Activated B cell treated with CpG ODN at 0.5 μM for 24 hours (primary cell): ENCODE data around the gene NOL4. TPM values are rescaled to one million over a fixed set of nuclear protein-coding genes. Genes with fewer than 3 reads are reported as not detected.

Experiments
- ATAC-seq: fragments of 200-7000 bp; cut with Tn5 transposase; one replicate; pipeline ENCODE4 v1.10.0; 2021; ENCODE audit warnings: low read depth, mild to moderate bottlenecking, moderate library complexity
- CTCF ChIA-PET: fragments of 350-600 bp; sonication (Branson Sonifier 250); formaldehyde crosslinking; loops from one replicate; lab custom pipeline; 2021; ENCODE audit warnings: antibody characterized with exemption; lab: Charles Lee
- POLR2A ChIA-PET: fragments of 350-600 bp; sonication (Branson Sonifier 250); formaldehyde crosslinking; loops from one replicate; lab custom pipeline; 2021; ENCODE audit warnings: antibody characterized with exemption; lab: Charles Lee
- DNase-seq: peaks from one replicate; pipeline ENCODE4 v3.0.0; 2022
- H3K27ac Mint-ChIP-seq: one replicate; pipeline ENCODE4 v1.8.0; 2020; ENCODE audit warnings: mixed read lengths
- H3K27me3 Mint-ChIP-seq: one replicate; pipeline ENCODE4 v1.8.0; 2021; ENCODE audit warnings: mixed read lengths
- H3K36me3 Mint-ChIP-seq: one replicate; pipeline ENCODE4 v1.8.0; 2021; ENCODE audit warnings: low read depth, mixed read lengths
- H3K4me1 Mint-ChIP-seq: one replicate; pipeline ENCODE4 v1.8.0; 2021; ENCODE audit warnings: mixed read lengths
- H3K4me3 Mint-ChIP-seq: one replicate; pipeline ENCODE4 v1.8.0; 2020; ENCODE audit warnings: mild to moderate bottlenecking, mixed read lengths
- H3K9me3 Mint-ChIP-seq: one replicate; pipeline ENCODE4 v1.8.0; 2020; ENCODE audit warnings: mixed read lengths
- intact Hi-C: fragments of 100-400 bp; cut with micrococcal nuclease; formaldehyde crosslinking; loops from one replicate; pipeline ENCODE4 v1.15.1; 2024
- total RNA-seq: library from RNA; stranded (reverse); gene quantifications from 2 replicates; pipeline ENCODE4 v1.2.3, GENCODE V29; 2022
- TF ChIP-seq, protein P1 (sequence below): fragments of 200-600 bp; IDR thresholded peaks from one replicate; pipeline ENCODE4 v1.8.0; 2022; ENCODE audit warnings: antibody characterized with exemption, mild to moderate bottlenecking

Gene NOL4
- total RNA-seq, 1 donor from 2014 or later, result not detected

DNA sequence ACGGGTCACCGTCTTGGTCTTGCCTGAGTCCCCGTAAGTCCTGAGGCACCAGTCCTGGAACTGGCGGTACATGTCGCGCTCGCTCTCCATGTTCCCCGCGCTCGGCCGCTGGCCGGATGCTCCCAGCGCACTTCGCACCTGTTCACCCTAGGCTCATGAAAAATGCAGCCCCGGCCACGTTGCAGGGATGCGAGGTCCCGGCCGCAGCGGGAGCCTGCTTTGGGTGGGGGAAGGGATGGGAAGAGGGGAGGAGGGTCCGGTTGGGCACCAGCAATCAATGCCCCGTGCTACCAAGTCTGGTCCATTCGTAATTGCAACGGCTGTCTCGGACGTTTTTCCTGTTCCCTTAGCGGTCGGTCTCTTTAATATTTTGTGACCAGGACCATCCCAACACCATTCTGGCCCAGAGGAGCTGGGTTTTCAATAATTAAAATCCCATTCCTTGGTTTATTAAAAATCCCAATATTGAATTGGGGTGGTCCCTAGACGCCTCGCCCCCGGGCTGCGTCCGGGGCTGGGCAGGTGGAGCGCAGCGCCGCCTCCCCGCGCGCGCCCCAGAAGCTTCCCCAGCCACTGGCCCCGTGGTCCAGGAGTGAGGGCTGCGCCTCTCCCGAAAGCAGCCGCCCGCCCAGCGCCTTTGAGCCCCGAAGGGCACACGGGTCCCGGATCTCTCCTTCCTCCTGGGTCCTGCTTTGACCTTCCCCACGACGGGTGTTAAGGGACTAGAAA lies 1.4 kb downstream of the NOL4 start:
- no peak for DNase-seq
- no peak for ATAC-seq
- Mint-ChIP-seq H3K36me3 (no peaks in the 10 kb centered on the region), H3K4me1 (peaks cover 7% of the 10 kb centered on the region), H3K4me3 (no peak overlapping the region), H3K27ac (no peak overlapping the region), H3K27me3 (peaks cover 44% of the 10 kb centered on the region), H3K9me3 (no peaks in the 10 kb centered on the region)
- CTCF ChIA-PET, result no interaction called here
- TF ChIP-seq, protein P1, sequence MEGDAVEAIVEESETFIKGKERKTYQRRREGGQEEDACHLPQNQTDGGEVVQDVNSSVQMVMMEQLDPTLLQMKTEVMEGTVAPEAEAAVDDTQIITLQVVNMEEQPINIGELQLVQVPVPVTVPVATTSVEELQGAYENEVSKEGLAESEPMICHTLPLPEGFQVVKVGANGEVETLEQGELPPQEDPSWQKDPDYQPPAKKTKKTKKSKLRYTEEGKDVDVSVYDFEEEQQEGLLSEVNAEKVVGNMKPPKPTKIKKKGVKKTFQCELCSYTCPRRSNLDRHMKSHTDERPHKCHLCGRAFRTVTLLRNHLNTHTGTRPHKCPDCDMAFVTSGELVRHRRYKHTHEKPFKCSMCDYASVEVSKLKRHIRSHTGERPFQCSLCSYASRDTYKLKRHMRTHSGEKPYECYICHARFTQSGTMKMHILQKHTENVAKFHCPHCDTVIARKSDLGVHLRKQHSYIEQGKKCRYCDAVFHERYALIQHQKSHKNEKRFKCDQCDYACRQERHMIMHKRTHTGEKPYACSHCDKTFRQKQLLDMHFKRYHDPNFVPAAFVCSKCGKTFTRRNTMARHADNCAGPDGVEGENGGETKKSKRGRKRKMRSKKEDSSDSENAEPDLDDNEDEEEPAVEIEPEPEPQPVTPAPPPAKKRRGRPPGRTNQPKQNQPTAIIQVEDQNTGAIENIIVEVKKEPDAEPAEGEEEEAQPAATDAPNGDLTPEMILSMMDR, result no peak
- POLR2A ChIA-PET, result no interaction called here
- intact Hi-C loops, result no loop called here

DNA sequence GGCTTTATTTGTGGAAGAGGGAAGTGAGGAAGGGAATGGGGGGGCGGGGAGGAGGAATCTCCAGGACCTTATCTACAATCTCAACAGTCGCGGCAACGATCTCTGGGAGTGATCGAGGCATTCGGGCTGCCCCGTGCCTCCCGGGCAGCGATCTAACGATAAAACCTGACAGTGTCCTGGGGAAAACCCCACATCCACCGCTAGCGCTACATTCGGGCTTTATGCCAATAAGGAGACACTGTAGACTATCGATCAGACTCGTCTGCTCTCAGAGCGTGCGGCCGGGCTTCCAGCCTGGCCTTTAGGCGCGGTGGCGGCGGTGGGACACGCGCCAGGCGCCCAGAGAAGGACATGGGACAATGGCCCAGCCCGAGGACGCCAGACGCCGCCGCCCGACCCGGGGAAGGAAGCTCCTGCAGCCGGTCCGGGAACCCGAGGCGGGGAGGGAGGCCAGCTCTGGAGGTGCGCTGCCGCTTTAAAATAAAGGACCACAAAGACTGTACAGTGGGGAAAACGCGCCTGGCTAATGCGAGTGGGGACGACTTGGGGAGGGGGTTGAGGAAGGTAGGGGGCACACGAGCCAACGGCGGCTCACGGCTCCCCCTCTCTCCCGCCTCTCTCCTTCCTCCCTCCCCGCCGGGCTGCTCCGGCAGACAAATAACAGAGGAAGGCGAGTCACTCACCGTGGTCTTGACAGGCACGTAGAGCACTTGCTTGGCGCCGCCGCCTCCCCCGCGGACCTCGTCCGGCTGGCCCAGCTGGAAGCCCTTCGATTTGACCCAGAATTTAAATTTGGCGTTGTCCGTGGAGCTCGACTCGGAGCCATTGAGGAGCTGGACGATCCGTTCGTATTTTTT lies 2.2 kb downstream of the NOL4 start:
- CTCF ChIA-PET, result no interaction called here
- TF ChIP-seq, protein P1, result no peak
- no peak for ATAC-seq
- POLR2A ChIA-PET, result no interaction called here
- no peak for DNase-seq
- intact Hi-C loops, result no loop called here
- H3K27me3 Mint-ChIP-seq, result peaks cover 44% of the 10 kb centered on the region
- no peak overlapping the region for H3K4me3 Mint-ChIP-seq
- no peaks in the 10 kb centered on the region for H3K36me3 Mint-ChIP-seq
- peaks cover 7% of the 10 kb centered on the region for H3K4me1 Mint-ChIP-seq
- H3K27ac Mint-ChIP-seq, result no peak overlapping the region
- no peaks in the 10 kb centered on the region for H3K9me3 Mint-ChIP-seq

DNA sequence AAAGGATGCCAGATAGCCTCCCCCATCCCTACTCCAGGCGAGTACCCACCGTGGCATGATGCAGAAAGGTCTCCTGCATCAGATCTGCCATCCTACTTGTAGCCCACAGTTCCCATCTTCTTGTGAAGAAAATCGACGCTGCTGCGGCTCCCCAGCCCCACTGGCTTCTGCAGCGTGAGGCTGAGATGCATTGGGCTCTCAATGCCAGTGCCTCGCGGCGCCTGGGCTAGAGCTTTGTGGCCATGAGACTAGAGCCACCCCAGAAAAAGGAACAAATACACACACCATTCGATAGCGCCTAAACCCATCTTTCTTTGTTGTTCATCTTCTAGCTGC lies 2.8 kb downstream of the NOL4 start:
- DNase-seq, result no peak
- Mint-ChIP-seq H3K27ac (no peak overlapping the region), H3K36me3 (no peaks in the 10 kb centered on the region), H3K9me3 (no peaks in the 10 kb centered on the region), H3K4me3 (no peak overlapping the region), H3K27me3 (peaks cover 42% of the 10 kb centered on the region), H3K4me1 (peaks cover 7% of the 10 kb centered on the region)
- ATAC-seq, result no peak
- CTCF ChIA-PET, result no interaction called here
- TF ChIP-seq, protein P1, result no peak
- intact Hi-C loops, result no loop called here
- POLR2A ChIA-PET, result no interaction called here

DNA sequence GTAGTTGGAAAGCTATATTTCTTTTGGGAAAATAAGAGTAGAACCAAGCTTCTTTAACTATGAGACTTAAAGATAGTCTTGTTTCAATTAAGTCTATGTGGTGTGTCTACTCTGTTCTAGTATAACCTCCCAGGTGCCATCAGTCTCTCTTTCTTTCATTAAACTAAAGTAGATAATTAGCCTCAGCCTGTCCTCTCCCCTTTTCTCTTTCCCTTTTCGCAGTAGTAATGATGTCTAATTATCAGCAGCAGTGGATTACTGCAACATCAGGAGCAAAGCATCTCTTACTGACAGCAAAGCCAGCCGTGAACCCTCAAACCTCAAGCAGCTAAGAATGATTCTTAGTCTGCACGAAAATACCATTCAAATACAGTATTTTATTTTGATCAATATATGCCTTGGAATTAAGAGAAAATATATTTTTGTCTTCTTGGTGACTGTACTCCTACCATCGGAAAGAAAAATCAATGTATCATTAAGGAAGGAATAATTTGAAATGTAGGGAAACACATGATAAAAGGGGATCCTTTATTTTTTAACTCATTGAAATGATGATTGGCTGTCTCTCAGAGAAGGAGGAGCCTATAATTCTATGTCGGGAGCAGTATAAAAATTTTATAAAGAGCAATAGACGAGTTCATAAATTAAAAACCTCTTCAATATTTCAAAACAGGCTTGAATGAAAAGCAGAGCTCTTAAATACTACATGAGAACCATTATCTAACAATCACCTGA lies 4.5 kb downstream of the NOL4 start:
- Mint-ChIP-seq H3K27ac (no peak overlapping the region), H3K4me1 (peaks cover 7% of the 10 kb centered on the region), H3K4me3 (no peak overlapping the region), H3K27me3 (peaks cover 36% of the 10 kb centered on the region), H3K36me3 (no peaks in the 10 kb centered on the region), H3K9me3 (no peaks in the 10 kb centered on the region)
- DNase-seq (no peak), ATAC-seq (no peak)
- CTCF ChIA-PET, result no interaction called here
- intact Hi-C loops, result no loop called here
- TF ChIP-seq, protein P1, result no peak
- POLR2A ChIA-PET, result no interaction called here

DNA sequence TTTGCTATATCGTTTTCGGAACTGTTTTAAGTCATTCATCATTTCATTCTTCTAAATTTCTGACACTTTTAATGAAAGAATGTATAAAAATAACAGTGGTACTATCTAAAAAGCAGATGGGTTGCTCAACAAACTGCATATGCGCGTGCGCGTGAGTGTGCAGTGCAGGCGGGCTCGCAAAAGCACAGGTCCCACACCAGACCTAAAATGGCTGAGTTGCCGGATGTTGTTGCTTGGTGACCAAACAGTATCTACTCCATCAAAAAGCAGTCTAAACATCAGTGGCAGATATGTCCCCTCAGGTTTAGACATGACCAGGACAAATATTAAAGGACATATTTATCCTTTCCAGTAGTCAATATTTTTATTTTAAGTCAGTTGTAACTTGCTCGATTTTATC lies 5.1 kb downstream of the NOL4 start:
- TF ChIP-seq, protein P1, result no peak
- H3K4me3 Mint-ChIP-seq, result no peak overlapping the region
- peaks cover 33% of the 10 kb centered on the region for H3K27me3 Mint-ChIP-seq
- POLR2A ChIA-PET, result no interaction called here
- ATAC-seq (no peak), DNase-seq (no peak)
- intact Hi-C loops, result no loop called here
- H3K36me3 Mint-ChIP-seq, result no peaks in the 10 kb centered on the region
- peaks cover 2% of the 10 kb centered on the region for H3K9me3 Mint-ChIP-seq
- H3K4me1 Mint-ChIP-seq, result peaks cover 7% of the 10 kb centered on the region
- CTCF ChIA-PET, result no interaction called here
- H3K27ac Mint-ChIP-seq, result no peak overlapping the region
